ENCODE results near the gene CCDC85A. TPM values are rescaled to one million over a fixed set of nuclear protein-coding genes. Genes with fewer than 3 reads are reported as not detected.

Gene CCDC85A
- total RNA-seq, 1 donor from 2014 or later: 0.17 TPM

DNA sequence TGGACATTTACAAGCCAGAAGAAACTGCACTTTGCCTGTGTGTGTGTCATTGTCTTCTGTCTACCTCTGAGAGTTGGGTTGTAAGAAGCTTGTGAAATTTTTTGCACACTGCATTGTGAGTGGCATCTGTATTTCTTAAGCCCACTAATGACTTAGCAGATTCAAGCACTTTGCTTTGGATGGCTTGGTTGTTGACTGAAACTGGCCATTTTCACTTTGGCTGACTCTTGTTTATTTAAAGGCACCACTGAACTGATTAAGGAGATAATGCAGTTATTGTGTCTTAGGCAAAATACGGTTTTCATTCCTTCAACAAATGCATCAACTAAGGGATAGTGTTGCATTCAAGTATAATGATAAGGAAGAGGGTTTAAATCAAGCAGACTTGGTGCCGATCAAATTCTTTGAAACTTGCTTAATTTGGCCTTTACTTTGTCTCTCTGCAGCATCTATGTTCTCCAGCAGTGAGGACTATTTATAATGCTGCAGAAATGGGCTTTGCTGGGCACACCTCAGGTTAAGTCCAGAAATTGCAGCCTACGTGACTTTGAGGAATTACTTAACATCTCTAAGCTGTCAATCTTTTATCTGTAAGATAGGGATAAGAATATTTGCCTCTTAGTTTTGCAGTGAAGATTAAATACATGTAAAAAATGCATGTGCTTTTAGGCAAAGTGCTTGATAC, 142.0 kb downstream of the CCDC85A start:
- TF ChIP-seq CTCF (conservative IDR thresholded peaks at IDR 0.05; ENCODE audit: low read depth, low read length): no peak
- DNase-seq (ENCODE audit: low read depth): no peak
- no peak overlapping the region for H3K4me3 ChIP-seq (ENCODE audit: low read depth, low read length)

GRCh38 chr2:56326346-56326741, 142.6 kb downstream of the CCDC85A start:
- TF ChIP-seq CTCF (conservative IDR thresholded peaks at IDR 0.05; ENCODE audit: low read depth, low read length): no peak
- no peak for DNase-seq (ENCODE audit: low read depth)
- no peak overlapping the region for H3K4me3 ChIP-seq (ENCODE audit: low read depth, low read length)

GRCh38 chr2:56331810-56332209, 148.0 kb downstream of the CCDC85A start:
- no peak overlapping the region for H3K4me3 ChIP-seq (ENCODE audit: low read depth, low read length)
- no peak for TF ChIP-seq CTCF (conservative IDR thresholded peaks at IDR 0.05; ENCODE audit: low read depth, low read length)
- no peak for DNase-seq (ENCODE audit: low read depth)

- no peak for TF ChIP-seq CTCF (conservative IDR thresholded peaks at IDR 0.05; ENCODE audit: low read depth, low read length)
- H3K4me3 ChIP-seq (ENCODE audit: low read depth, low read length): no peak overlapping the region
- no peak for DNase-seq (ENCODE audit: low read depth)
Measured at GRCh38 chr2:56333812-56334485, 150.2 kb downstream of the CCDC85A start.

DNA sequence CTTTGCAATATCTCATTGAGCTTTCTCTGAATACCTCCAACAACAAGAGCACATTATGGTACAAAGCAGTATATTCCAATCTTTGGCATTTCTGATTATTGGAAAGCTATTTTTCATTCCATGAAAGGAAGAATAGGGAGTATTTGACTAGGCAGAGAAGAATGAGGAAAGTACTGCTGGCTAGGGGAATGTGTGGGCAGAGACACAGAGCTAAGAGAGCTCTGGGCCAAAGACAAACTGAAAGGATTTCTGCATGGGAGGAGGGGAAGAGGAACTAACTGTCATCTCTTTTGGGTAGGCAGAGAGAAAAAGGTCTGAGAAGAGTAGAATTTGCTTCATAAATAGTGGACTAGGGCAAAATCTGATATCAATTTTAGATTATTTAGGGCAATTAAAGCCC, 150.8 kb downstream of the CCDC85A start:
- no peak overlapping the region for H3K4me3 ChIP-seq (ENCODE audit: low read depth, low read length)
- no peak for DNase-seq (ENCODE audit: low read depth)
- no peak for TF ChIP-seq CTCF (conservative IDR thresholded peaks at IDR 0.05; ENCODE audit: low read depth, low read length)

DNA sequence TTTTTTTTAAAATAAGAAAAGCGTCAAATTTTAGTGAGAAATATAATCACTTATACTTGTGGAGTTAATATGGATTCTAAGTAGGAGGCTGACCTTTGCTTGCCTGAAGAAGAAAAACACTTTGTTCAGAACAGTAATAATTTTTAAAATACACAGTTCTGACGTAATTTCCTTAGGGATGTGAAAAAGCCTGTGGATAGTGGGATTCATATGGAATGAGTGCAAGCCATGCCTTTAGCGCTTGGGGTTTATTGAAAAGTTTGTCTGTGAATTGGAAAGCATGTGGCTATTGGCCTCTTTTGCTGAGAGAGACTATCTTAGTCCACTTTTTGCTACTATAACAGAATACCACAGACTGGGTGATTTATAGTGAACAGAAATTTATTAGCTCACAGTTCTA, 151.3 kb downstream of the CCDC85A start:
- no peak for TF ChIP-seq CTCF (conservative IDR thresholded peaks at IDR 0.05; ENCODE audit: low read depth, low read length)
- no peak overlapping the region for H3K4me3 ChIP-seq (ENCODE audit: low read depth, low read length)
- DNase-seq (ENCODE audit: low read depth): no peak

- no peak for TF ChIP-seq CTCF (conservative IDR thresholded peaks at IDR 0.05; ENCODE audit: low read depth, low read length)
- DNase-seq (ENCODE audit: low read depth): no peak
- H3K4me3 ChIP-seq (ENCODE audit: low read depth, low read length): no peak overlapping the region
Measured at GRCh38 chr2:56337342-56337741, 153.6 kb downstream of the CCDC85A start.
